Stimulated activated CD8-positive, alpha-beta memory T cell treated with anti-CD3 and anti-CD28 coated beads, Interleukin-4, amount 100 ng/mL, for 24 hours (primary cell): Measurements from ENCODE around the gene FNDC3B.

Source experiments
- DNase-seq: peaks from one replicate; pipeline ENCODE4 v3.0.0-alpha.2; 2020; ENCODE audit warnings: low read depth

FNDC3B gene

DNA sequence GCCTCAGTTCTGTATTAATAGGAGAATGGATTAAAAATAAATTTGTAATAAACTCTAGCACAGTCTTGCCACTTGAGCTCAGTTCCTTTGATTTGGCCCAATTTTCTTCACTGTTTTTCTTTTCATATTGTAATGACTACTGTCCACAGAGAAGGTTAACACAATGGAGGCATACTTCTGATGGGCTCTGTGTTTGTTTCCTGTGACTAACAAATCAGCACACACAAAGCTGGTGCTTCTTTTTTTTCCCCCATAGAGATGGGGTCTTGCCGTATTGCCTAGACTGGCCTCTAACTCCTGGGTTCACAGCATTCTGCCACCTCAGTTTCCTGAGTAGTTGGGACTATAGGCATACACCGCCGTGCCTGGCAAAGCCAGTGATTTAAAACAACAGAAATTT lies 226.7 kb downstream of the FNDC3B start:
- no peak for DNase-seq

GRCh38 chr3:172268425-172268824 lies 229.0 kb downstream of the FNDC3B start:
- no peak for DNase-seq

GRCh38 chr3:172268868-172269267 lies 229.5 kb downstream of the FNDC3B start:
- DNase-seq, result no peak

- no peak for DNase-seq
Observed at GRCh38 chr3:172270557-172271166, 231.3 kb downstream of the FNDC3B start.

GRCh38 chr3:172271386-172271976 lies 232.1 kb downstream of the FNDC3B start:
- DNase-seq, result no peak

DNA sequence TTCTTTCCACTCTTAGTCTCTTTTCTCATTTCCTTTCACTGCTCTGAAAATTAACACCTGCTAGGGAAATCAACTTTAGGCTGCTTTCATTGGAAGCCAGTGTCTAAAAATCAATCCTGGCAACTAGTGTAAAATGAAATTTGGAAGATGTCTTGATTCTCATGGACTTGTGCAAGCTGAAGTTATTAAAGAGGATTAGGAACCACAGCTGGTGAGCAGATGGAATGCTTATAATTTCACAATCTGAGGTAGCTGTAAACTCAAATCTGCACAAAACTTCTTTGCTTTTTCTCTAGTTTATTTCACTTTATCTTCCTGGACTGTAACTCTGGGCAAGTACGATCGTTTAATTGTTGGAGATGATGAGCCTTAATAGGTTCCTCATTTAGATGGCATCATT lies 233.3 kb downstream of the FNDC3B start:
- DNase-seq, result no peak

GRCh38 chr3:172273378-172273777 lies 234.0 kb downstream of the FNDC3B start:
- DNase-seq, result no peak

DNA sequence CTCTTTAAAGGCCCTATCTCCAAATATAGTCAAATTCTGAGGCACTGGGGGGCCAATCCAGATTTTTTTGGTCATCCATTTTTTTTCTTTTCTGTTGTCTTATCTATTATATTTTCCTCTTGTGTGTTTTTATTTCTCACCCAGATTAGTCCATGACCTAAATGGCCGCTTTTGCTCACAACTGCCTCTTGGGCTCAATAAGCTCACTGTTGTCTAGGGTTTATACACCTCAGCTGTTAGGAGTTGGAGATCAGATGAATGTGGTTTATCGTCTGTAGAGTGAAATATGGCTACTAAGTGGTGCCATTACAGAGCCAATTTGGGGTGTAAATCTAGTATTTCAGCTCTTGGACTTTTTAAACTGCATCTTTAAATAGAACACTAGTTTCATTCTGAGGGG lies 235.5 kb downstream of the FNDC3B start:
- DNase-seq, result no peak

- no peak for DNase-seq
Observed at GRCh38 chr3:172275586-172275985, 236.2 kb downstream of the FNDC3B start.

DNA sequence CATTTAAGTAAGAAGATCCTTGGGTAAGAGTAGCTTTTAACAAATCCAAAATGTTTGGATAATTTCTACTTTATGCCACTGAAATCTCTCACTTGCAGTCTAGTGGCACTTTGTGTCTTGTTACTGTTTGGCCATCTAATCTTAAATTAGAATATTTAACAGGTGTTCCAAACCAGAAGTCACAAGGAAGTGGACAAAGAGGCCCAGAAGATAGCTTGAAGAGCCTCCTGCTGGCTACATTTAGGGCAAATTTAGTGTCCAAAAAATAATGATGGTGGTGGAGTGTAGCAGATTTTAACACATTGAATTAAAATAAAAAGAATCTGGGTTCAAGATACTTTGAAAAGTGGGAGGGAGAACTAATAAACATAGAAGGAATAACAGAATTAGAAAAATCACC lies 236.7 kb downstream of the FNDC3B start:
- no peak for DNase-seq

DNA sequence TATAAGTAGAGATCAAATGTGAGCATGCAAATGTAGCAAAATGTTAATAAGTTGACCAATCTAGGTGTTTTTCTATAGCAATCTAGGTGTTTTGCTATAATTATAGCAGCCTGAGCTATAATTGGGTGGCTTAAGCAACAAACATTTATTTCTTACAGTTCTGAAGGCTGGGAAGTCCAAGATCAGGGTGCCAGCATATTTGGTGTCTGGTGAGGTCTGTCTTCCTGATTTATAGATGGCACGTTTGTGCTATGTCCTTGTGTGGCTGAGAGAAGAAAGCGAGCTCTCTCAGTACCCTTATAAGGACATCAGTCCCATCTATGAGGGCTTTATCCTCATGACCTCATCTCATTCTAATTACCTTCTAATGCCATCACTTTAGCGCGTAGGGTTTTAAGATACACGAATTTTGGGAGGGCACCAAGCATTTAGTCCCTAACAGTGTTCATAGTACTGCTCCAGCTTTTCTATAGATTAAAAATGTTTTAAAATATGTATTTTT lies 237.8 kb downstream of the FNDC3B start:
- no peak for DNase-seq

DNA sequence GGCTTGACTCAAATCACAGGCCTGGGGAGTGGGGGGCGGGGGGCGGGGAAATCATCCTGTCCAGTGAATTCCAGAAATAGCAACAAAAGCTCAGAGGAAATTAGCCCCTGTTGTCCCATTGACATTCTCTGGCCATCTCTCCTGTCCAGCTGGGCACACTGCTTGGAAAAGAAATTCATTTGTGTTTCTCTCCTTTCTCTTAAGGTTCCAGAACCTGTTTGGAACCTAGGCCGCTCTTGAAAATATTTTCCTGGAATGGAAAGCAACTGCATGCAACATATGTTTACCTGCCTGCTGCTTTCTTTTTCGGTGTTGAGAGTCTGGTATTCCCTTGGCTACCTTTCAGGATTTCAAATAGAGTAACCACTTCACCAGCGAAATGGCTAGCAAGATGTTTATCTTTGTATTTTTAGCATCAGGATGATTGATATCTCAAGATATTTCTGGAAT lies 239.8 kb downstream of the FNDC3B start:
- no peak for DNase-seq

- no peak for DNase-seq
Observed at GRCh38 chr3:172279974-172280373, 240.6 kb downstream of the FNDC3B start.

GRCh38 chr3:172280406-172281051 lies 241.2 kb downstream of the FNDC3B start:
- no peak for DNase-seq

- no peak for DNase-seq
Observed at GRCh38 chr3:172281884-172282283, 242.5 kb downstream of the FNDC3B start.

GRCh38 chr3:172282850-172283249 lies 243.5 kb downstream of the FNDC3B start:
- DNase-seq, result no peak

- no peak for DNase-seq
Observed at GRCh38 chr3:172283841-172284357, 244.5 kb downstream of the FNDC3B start.

GRCh38 chr3:172285844-172286243 lies 246.5 kb downstream of the FNDC3B start:
- DNase-seq, result no peak

DNA sequence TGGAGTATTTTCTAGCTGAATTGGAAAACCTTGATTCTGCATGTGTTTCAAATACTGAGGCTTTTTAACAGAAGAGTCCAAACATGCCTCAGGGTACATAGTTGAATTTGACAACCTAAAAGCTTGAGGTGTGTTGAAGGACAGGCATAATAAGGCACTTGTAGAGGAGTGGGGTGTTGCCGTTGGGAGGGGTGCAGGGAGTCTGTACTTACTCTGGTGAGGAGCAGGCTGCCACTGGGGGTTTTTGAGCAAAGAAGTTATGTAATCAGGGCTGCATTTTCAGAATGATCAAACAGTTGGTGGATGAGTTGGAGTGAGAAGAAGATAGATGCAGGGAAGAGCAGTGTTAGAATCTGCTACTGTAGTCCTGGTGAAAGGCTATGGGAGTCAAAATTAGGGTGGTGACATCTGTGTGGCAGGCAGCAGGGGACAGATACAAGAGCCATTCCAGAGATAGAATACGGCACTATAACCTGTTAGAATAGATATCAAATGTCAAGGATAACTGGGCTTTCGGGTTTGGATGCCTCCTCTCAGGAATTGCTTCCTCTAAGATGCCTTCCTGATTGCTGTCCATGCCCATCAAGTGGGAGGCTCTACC lies 247.3 kb downstream of the FNDC3B start:
- DNase-seq, result no peak

GRCh38 chr3:172287937-172288477 lies 248.6 kb downstream of the FNDC3B start:
- no peak for DNase-seq

GRCh38 chr3:172288651-172289050 lies 249.3 kb downstream of the FNDC3B start:
- no peak for DNase-seq

GRCh38 chr3:172289583-172289982 lies 250.2 kb downstream of the FNDC3B start:
- no peak for DNase-seq
